Measurements from ENCODE around the gene OTUB2.

The OTUB2 gene

GRCh38 chr14:94018308-94018707 is 7.8 kb upstream of the OTUB2 start:
- H3K27ac ChIP-seq, result no peak overlapping the region
- no peaks in the 10 kb centered on the region for H3K27me3 ChIP-seq (ENCODE audit: insufficient read depth, low read depth)
- H3K79me2 ChIP-seq (ENCODE audit: insufficient read depth, low read depth), result no peaks in the 10 kb centered on the region
- H3K4me2 ChIP-seq, result no peak overlapping the region
- TF ChIP-seq CTCF (conservative IDR thresholded peaks at IDR 0.05; ENCODE audit: low read depth, low read length), result no peak
- H4K20me1 ChIP-seq (ENCODE audit: insufficient read depth), result no peaks in the 10 kb centered on the region
- H3K4me1 ChIP-seq (ENCODE audit: low read depth, poor library complexity, severe bottlenecking), result peaks cover 61% of the 10 kb centered on the region
- H3K4me3 ChIP-seq (IDR thresholded peaks at IDR 0.05; ENCODE audit: insufficient read depth, low read depth, low read length), result no peak overlapping the region
- H3K36me3 ChIP-seq (ENCODE audit: insufficient read depth), result no peaks in the 10 kb centered on the region
- H2AFZ ChIP-seq (ENCODE audit: low read depth), result no peak overlapping the region
- H3K9ac ChIP-seq, result no peak overlapping the region

GRCh38 chr14:94019329-94019728 is 6.8 kb upstream of the OTUB2 start:
- Histone ChIP-seq H3K4me2 (no peak overlapping the region), H3K9ac (no peak overlapping the region), H3K4me3 (IDR thresholded peaks at IDR 0.05; ENCODE audit: insufficient read depth, low read depth, low read length) (no peak overlapping the region), H2AFZ (ENCODE audit: low read depth) (no peak overlapping the region), H3K4me1 (ENCODE audit: low read depth, poor library complexity, severe bottlenecking) (peaks cover 51% of the 10 kb centered on the region), H3K79me2 (ENCODE audit: insufficient read depth, low read depth) (no peaks in the 10 kb centered on the region), H3K27ac (no peak overlapping the region), H3K27me3 (ENCODE audit: insufficient read depth, low read depth) (no peaks in the 10 kb centered on the region), H4K20me1 (ENCODE audit: insufficient read depth) (no peaks in the 10 kb centered on the region), H3K36me3 (ENCODE audit: insufficient read depth) (no peaks in the 10 kb centered on the region)
- no peak for TF ChIP-seq CTCF (conservative IDR thresholded peaks at IDR 0.05; ENCODE audit: low read depth, low read length)

GRCh38 chr14:94020267-94020666 is 5.9 kb upstream of the OTUB2 start:
- Histone ChIP-seq H2AFZ (ENCODE audit: low read depth) (no peak overlapping the region), H3K36me3 (ENCODE audit: insufficient read depth) (no peaks in the 10 kb centered on the region), H3K27me3 (ENCODE audit: insufficient read depth, low read depth) (no peaks in the 10 kb centered on the region), H3K79me2 (ENCODE audit: insufficient read depth, low read depth) (no peaks in the 10 kb centered on the region), H3K27ac (no peak overlapping the region; the same call in 1 of the 2 replicates), H3K4me2 (peak overlapping the region; percentile 86; the same call in 1 of the 2 replicates), H4K20me1 (ENCODE audit: insufficient read depth) (no peaks in the 10 kb centered on the region), H3K4me1 (ENCODE audit: low read depth, poor library complexity, severe bottlenecking) (peaks cover 41% of the 10 kb centered on the region), H3K9ac (no peak overlapping the region), H3K4me3 (IDR thresholded peaks at IDR 0.05; ENCODE audit: insufficient read depth, low read depth, low read length) (no peak overlapping the region)
- no peak for TF ChIP-seq CTCF (conservative IDR thresholded peaks at IDR 0.05; ENCODE audit: low read depth, low read length)

- H3K4me2 ChIP-seq, result peak overlapping the region; percentile 86
- no peak for TF ChIP-seq CTCF (conservative IDR thresholded peaks at IDR 0.05; ENCODE audit: low read depth, low read length)
- H3K27me3 ChIP-seq (ENCODE audit: insufficient read depth, low read depth), result no peaks in the 10 kb centered on the region
- no peaks in the 10 kb centered on the region for H4K20me1 ChIP-seq (ENCODE audit: insufficient read depth)
- peak overlapping the region; percentile 42; the same call in 1 of the 2 replicates for H3K9ac ChIP-seq
- peak overlapping the region; percentile 85 for H3K27ac ChIP-seq
- peaks cover 43% of the 10 kb centered on the region for H3K4me1 ChIP-seq (ENCODE audit: low read depth, poor library complexity, severe bottlenecking)
- H3K36me3 ChIP-seq (ENCODE audit: insufficient read depth), result no peaks in the 10 kb centered on the region
- H3K79me2 ChIP-seq (ENCODE audit: insufficient read depth, low read depth), result no peaks in the 10 kb centered on the region
- H2AFZ ChIP-seq (ENCODE audit: low read depth), result no peak overlapping the region; the same call in 1 of the 2 replicates
- no peak overlapping the region for H3K4me3 ChIP-seq (IDR thresholded peaks at IDR 0.05; ENCODE audit: insufficient read depth, low read depth, low read length)
Measured at GRCh38 chr14:94021001-94021400, 5.1 kb upstream of the OTUB2 start.
